ENCODE data around the gene RASGRP2.

Gene RASGRP2

DNA sequence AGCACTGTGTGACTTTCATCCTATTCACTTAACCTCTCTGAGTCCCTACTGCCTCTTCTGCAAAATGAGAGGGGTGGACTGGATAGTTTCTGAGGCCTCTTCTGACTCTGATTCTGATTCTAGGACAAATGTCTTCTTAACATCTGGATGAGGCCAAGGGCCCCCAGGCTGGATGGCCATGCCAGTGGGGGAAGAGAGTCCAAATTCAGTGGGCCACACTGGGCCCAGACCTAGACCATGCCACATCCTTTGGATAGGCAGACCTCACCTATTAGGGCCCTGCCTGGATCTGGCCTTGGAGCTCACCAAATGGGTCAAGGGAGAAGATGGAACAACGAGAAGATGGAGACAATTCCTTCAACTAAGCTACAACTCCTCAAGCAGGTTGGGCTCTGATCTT is 45.5 kb downstream of the RASGRP2 start:
- in situ Hi-C loops (cut with MboI; ENCODE audit: low sequenced_read_pairs), result no loop called here

DNA sequence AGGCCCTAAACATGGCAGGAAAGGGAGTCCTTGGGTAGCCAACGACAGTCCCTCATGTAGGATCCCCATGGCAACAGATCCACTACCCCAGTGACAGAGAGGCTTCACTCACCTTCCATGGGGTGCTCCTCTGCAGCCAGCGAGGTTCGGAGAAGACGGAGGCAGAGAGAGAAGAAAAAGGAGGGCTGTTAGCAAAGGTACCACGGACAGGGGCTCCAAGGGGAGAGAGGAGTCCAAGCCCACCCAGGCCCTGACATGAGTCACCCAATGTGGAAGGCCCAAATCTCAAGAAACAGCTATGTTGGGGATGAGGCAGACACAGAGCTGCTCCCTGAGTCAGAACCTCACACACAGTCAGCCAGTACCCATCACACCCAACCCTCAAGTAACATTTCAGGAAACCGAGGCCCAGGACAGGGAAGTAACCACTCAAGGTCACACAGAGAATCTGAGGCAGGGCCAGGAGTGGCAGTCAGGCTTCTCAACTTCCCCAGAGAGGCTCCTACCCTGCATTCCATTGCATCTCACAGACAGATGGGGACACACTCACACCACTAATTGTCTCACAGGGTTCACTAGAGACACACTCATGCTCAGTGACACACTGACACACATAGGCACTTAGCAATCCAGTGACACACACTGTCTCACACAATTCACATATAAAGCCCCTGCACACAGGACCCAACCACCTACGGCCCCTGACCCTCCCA is 46.1 kb downstream of the RASGRP2 start:
- in situ Hi-C loops (cut with MboI; ENCODE audit: low sequenced_read_pairs), result no loop called here

DNA sequence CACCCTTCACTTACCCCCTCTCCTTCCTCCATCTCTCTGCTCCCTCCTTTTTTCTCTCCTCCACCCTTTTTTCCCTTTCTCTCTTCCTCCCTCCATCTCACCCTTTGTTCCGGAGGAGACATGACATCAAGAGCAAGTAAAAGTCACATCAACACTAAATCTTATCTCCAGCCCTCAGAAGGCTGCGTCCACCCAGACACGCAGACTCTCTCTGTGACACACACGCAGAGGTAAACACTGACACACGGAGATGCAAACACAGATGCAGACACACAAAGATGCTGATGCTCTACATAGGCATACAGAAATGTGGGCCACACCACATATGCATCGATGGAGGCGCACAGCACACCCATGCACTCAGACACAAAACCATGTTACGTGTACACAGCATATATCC is 47.9 kb downstream of the RASGRP2 start:
- in situ Hi-C loops (cut with MboI; ENCODE audit: low sequenced_read_pairs), result no loop called here

GRCh38 chr11:64695548-64695947 is 48.4 kb downstream of the RASGRP2 start:
- in situ Hi-C loops (cut with MboI; ENCODE audit: low sequenced_read_pairs), result no loop called here

- in situ Hi-C loops (cut with MboI; ENCODE audit: low sequenced_read_pairs), result no loop called here
Observed at GRCh38 chr11:64694821-64695365, 49.0 kb downstream of the RASGRP2 start.

- in situ Hi-C loops (cut with MboI; ENCODE audit: low sequenced_read_pairs), result no loop called here
Observed at GRCh38 chr11:64694026-64694755, 49.8 kb downstream of the RASGRP2 start.

- in situ Hi-C loops (cut with MboI; ENCODE audit: low sequenced_read_pairs), result no loop called here
Observed at GRCh38 chr11:64692764-64693331, 51.1 kb downstream of the RASGRP2 start.

GRCh38 chr11:64691543-64691942 is 52.4 kb downstream of the RASGRP2 start:
- in situ Hi-C loops (cut with MboI; ENCODE audit: low sequenced_read_pairs), result no loop called here

- in situ Hi-C loops (cut with MboI; ENCODE audit: low sequenced_read_pairs), result no loop called here
Observed at GRCh38 chr11:64690235-64690634, 53.7 kb downstream of the RASGRP2 start.

DNA sequence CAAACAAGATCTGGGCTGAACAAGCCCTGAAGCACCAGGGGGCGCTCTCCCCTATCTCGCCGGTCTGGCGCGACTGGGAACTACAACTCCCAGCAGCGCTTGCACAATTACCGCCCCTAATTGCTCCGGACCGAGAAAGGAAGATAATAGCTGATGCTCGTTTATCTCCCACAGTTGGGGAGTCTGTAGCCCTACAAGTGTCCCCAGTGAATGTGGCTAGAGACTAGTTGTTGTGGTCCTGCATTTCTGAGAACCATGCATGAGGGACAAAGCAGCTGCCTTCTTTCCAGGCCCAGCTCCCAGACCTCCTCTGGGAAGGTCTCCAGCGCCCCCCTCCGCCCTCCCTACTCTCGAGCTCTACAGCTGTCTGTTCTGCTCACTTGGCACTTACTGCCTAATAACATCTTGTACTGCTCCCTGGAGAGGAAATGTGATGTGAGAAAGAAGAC is 55.4 kb downstream of the RASGRP2 start:
- in situ Hi-C loops (cut with MboI; ENCODE audit: low sequenced_read_pairs), result no loop called here

- in situ Hi-C loops (cut with MboI; ENCODE audit: low sequenced_read_pairs), result no loop called here
Observed at GRCh38 chr11:64687643-64688533, 56.1 kb downstream of the RASGRP2 start.

DNA sequence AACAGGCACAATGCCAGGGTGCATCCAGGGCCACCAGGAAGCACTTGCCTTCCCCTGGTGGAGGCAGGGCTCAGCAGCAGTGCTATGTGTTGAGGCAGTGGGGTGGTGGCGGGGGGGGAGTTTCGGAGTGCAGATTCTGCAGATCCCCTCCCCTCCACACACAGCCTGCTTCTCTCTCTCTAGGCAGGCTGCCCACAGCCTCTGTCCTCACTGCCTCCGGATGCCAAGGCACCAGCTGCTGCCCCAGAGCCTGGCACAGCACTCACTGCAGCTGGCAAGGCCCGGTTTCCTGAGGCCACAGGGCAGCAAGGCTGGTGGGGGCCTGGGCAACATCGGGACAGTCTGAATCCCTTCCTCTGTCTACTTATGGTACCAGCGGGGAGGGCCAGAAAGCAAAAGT is 56.7 kb downstream of the RASGRP2 start:
- in situ Hi-C loops (cut with MboI; ENCODE audit: low sequenced_read_pairs), result no loop called here

- in situ Hi-C loops (cut with MboI; ENCODE audit: low sequenced_read_pairs), result no loop called here
Observed at GRCh38 chr11:64686466-64687170, 57.3 kb downstream of the RASGRP2 start.

- in situ Hi-C loops (cut with MboI; ENCODE audit: low sequenced_read_pairs), result no loop called here
Observed at GRCh38 chr11:64685536-64685935, 58.4 kb downstream of the RASGRP2 start.

DNA sequence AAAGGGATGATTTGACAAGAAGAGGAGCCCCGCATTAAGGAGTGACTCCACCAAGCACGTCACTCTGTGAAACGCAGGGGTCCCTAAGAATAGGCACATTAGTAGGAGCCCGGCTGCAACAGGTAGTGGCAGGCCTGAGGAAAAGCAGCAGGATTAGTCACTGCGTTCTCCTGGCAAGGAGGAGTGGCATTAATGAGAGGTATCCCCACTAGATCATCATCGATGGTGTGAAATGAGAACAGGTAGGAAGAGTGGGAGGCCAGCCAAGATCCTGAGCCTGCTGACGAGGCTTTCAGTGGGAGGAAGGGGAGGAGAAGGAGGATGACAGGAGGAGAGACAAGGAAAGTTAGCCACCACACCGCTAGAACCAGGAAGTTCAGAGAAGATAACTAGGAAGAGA is 59.6 kb downstream of the RASGRP2 start:
- in situ Hi-C loops (cut with MboI; ENCODE audit: low sequenced_read_pairs), result no loop called here

- in situ Hi-C loops (cut with MboI; ENCODE audit: low sequenced_read_pairs), result no loop called here
Observed at GRCh38 chr11:64681171-64681570, 62.8 kb downstream of the RASGRP2 start.

GRCh38 chr11:64679846-64680245 is 64.1 kb downstream of the RASGRP2 start:
- in situ Hi-C loops (cut with MboI; ENCODE audit: low sequenced_read_pairs), result no loop called here

- in situ Hi-C loops (cut with MboI; ENCODE audit: low sequenced_read_pairs), result no loop called here
Observed at GRCh38 chr11:64677441-64678023, 66.4 kb downstream of the RASGRP2 start.
